Endometrial microvascular endothelial cells (primary cell): ENCODE results near the gene PTPRA. TPM values are rescaled to one million over a fixed set of nuclear protein-coding genes. Genes with fewer than 3 reads are reported as not detected.
"Not testable (repeated sequence)": the region's sequence is repeated elsewhere in the genome, so short reads cannot be mapped to it uniquely, and the experiment has no call there.

ENCODE experiments used
- in situ Hi-C: cut with HindIII; loops from 2 replicates; pipeline ENCODE4 v1.10.0; 2017; ENCODE audit warnings: low sequenced_read_pairs, low pct_unique_long_range_greater_than_20kb; ENCODE audit errors: inconsistent ontology term
- total RNA-seq: library from RNA; depleted of rRNA; stranded (reverse); fragments of >200 nt; gene quantifications from one replicate; pipeline ENCODE4 v1.2.3, GENCODE V29; 2015; ENCODE audit errors: inconsistent ontology term

Gene PTPRA
- total RNA-seq: 53.5 TPM

GRCh38 chr20:2873010-2873746 lies at the start of gene PTPRA:
Gene PTPRA (plus strand): TSS chr20:2873481. CDS start chr20:2964278, 90,797 bp downstream.
- in situ Hi-C loops: no loop called here

DNA sequence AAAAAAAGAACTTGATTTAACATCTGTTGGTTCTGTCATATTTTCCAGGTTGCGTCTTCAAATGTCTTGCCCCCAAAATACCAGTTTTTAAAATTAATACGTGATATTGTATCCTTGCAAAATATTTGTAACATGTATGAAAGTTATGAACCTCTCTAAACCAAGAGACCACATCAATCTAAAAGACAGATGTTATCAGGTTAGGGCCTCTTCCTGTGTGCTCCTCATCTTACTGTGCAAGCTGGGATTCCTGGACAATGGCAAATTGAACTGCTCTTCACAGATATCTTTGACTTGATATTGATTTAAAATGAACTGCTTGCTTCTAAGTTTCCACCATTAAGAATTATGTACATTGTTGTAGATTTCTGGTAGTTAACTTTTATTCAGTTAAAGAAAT lies 47.5 kb upstream of the PTPRA start:
- in situ Hi-C loops: no loop called here

GRCh38 chr20:2826655-2827054 lies 46.6 kb upstream of the PTPRA start:
- in situ Hi-C loops: no loop called here

DNA sequence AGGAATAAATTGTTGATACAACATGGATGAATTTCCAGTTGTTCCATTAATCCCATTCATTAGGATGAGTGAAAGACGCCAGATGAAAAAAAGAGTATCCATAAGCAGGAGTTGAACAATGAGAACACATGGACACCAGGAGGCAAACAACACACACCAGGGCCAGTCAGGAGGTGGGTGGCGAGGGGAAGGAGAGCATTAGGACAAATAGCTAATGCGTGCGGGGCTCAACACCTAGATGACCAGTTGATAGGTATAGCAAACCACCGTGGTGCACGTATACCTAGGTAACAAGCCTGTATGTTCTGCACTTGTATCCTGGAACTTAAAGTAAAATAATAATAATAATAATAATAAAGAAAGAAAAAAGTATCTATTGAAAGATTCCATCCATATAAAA lies 43.9 kb upstream of the PTPRA start:
- in situ Hi-C loops: no loop called here

GRCh38 chr20:2831206-2831605 lies 42.1 kb upstream of the PTPRA start:
- in situ Hi-C loops: not testable (repeated sequence)

GRCh38 chr20:2833761-2834160 lies 39.5 kb upstream of the PTPRA start:
- in situ Hi-C loops: no loop called here

DNA sequence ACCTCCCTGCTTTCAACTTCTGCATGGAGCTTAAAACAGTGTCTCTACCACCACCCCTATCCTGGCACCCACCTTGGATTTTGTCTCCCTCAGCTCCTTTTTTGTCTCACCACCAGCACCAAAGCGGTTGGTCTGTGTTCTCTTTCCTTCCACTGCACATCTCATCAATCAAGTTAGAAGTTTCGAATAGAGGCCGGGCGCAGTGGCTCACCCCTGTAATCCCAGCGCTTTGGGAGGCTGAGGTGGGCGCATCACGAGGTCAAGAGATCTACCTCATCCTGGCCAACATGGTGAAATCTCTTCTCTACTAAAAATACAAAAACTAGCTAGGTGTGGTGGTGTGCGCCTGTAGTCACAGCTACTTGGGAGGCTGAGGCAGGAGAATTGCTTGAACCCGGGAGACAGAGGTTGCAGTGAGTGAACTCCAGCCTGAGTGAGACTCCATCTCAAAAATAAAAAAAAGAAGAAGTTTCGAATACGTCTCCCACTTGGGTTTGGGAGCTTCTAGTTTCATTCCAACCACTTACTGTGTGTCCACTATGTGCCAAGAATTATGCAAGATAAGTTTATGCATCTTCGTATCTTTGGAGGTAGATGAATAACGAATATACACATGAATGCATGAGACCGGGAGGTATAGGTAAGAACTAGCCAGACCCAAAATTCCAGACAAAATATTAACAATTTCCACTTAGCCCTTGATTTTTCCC lies 38.7 kb upstream of the PTPRA start:
- in situ Hi-C loops: no loop called here

GRCh38 chr20:2835331-2835796 lies 37.9 kb upstream of the PTPRA start:
- in situ Hi-C loops: no loop called here

DNA sequence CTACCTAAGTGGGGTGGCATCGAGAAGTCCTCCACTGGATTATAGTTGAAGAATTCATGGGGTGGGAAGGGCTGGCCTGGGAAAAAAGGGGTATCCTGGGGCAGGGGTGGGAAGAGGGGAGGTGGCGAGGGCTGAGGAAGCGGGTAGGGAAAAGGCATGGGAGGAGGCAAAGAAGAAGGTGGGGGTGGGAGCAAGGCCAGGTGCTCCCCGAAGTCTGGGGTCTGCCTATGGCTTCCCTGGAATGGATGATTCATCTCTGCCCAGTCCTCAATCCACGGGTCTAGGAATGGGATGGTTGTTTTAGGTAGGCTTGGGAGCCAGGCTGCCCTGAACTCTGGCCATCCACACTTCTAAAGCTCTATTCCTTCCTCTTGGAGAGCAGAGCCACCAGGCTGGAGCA lies 37.2 kb upstream of the PTPRA start:
- in situ Hi-C loops: no loop called here

GRCh38 chr20:2837221-2837960 lies 35.9 kb upstream of the PTPRA start:
- in situ Hi-C loops: no loop called here

DNA sequence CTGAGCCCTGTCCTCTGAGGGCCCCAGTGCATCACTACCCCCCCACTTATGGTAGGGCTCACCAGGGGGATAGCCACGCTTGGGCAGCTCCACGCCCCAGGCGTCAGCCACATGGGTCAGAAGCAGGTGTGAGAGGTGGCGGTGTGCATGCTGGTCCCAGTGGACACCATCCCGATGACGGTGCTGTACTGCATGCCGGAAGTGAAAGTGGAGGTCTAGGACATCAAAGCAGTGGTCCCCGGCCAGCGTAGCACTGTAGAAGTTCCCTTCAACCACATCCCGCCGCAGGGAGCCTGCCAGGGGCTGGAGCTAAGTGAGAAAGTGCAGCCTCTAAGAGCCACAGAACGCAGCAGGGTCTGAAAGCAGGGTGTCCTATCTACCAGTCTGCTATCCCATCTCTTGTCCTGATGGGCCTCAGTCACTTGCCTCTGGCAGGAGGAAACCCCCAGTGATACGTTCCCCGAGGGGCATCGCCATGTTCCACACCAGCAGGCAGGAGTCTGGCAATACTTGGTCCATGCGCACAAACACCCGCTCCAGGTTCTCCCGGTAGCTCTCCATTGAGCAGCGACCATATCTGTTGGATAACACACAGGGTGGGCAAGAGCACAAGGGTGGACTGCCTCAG lies 35.0 kb upstream of the PTPRA start:
- in situ Hi-C loops: no loop called here

GRCh38 chr20:2838847-2839671 lies 34.2 kb upstream of the PTPRA start:
- in situ Hi-C loops: no loop called here

DNA sequence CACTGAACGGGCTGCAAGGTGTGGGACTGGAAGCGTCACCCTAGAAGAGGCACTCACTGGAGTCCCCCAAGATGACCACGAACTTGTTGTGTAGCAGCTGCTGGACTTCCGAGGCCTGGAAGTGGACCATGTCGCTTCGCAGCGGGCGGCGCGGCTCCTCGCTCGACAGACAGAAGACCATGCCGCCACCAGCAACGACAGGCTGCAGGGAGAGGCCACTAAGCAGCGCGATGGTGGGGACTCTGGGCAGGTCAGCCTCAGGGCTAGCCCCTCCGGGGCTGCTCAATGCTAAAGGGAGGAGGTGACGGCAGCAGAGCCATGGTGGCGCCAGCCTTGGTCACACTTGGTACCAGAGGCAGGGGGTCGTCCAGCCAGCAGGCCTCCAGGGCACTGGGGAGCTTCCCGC lies 33.5 kb upstream of the PTPRA start:
- in situ Hi-C loops: no loop called here

- in situ Hi-C loops: no loop called here
Observed at GRCh38 chr20:2840138-2840966, 32.9 kb upstream of the PTPRA start, which contains the start of the genes PCED1A and VPS16. Gene PCED1A (minus strand): TSS chr20:2840655. CDS start chr20:2839912, 743 bp downstream. Gene VPS16 (plus strand): TSS chr20:2840745. CDS start chr20:2840775, 30 bp downstream.

DNA sequence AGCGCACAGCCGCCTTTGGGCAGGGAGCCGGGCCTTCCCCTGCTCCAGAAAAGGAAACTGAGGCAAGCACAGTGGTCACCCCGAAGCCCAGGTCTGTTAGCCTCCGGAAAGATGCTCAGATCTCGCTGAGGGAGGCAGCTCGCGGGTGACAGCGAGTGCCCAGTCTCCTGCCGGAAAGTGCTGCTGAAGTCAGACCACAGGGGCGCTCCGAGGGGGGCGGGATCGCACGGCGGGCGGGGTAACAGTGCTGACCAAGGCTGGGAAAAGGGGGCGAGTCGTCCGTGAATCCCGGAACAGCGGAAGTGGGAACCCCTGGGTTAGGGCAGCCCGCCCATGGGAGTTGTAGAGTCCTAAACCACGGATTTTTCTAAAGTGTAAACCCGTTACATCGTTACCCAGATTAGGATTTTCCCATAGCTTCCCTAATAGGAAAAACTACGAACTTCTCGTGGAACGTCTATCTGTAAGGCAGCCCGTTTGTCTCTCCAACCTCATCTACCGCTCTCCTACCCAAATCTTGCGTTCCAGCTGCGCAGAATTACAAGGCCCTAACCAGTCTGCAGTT lies 32.2 kb upstream of the PTPRA start:
- in situ Hi-C loops: no loop called here

DNA sequence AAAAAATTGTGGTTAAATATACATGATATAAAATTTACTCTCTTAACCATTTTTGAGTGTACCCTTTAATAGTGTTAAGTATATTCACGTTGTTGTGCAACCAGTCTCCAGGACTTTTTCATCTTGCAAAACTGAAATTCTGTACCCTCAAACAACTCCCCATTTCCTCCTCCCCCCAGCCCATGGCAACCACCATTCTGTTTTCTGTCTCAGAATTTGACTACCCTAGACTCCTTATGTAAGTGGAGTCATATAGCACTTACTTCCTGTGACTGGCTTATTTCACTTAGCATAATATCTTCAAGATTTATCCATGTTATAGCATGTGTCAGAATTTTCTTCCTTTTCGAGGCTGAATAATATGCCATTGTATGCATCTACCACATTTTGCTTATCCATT lies 27.7 kb upstream of the PTPRA start:
- in situ Hi-C loops: no loop called here

DNA sequence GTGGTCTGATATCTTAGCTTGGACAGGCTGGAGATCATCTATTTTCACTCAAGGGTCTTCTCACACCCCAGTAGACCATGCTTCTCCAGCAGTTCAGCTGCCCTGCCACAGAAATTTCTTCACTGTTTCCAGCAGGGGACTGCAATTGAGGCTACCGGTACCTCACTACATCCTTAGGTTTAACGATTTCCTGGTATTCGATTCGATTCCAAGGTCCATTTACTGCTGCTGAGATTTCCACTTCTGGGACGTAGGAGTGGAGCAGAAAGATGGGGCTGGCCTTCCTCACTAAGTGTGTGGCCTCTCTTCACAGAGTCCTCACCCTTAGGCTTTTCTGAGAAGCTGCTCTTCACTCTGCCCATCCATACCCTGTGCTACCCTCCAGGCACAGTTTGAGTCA lies 26.6 kb upstream of the PTPRA start:
- in situ Hi-C loops: no loop called here
